Measurements from ENCODE around the gene WDR35. TPM values are rescaled to one million over a fixed set of nuclear protein-coding genes. Genes with fewer than 3 reads are reported as not detected.

WDR35 gene
- total RNA-seq, 1 experiment from 2014 or later = 16.7 TPM

- no peak overlapping the region for H3K4ac ChIP-seq (ENCODE audit: low read depth, low read length)
- H2AK5ac ChIP-seq (ENCODE audit: insufficient read length, low read length) = no peak overlapping the region
- no peak overlapping the region for H2AFZ ChIP-seq (ENCODE audit: low read length)
- Mint-ChIP-seq H3K27ac (peak overlapping the region in 1 of 3 experiments; percentile 76; a peak in 1 of 7 replicates), H3K4me1 (peaks cover 15 to 22% of the 10 kb centered on the region in 2 experiments), H3K9me3 (peaks cover 6 to 8% of the 10 kb centered on the region in 2 experiments; a peak in 4 of 5 replicates), H3K36me3 (ENCODE audit: insufficient read depth in 1 of 3, low read depth in 3 of 3) (peaks cover 0 to 6% (median 5%) of the 10 kb centered on the region in 3 experiments; a peak in 5 of 7 replicates), H3K27me3 (ENCODE audit: low read depth) (peaks cover 23% of the 10 kb centered on the region), H3K4me3 (peak overlapping the region; percentile 71 to 83)
- no peaks in the 10 kb centered on the region for H3K9me3 ChIP-seq (ENCODE audit: control insufficient read depth, low read depth, low read length)
- H2BK5ac ChIP-seq (ENCODE audit: insufficient read length, low read length) = no peak overlapping the region
- H3K27ac ChIP-seq (ENCODE audit: insufficient read length, low read depth, low read length) = no peak overlapping the region
- H3K14ac ChIP-seq (ENCODE audit: insufficient read depth, low read length) = peak overlapping the region; percentile 83
- H4K5ac ChIP-seq (ENCODE audit: insufficient read length, low read depth, low read length) = no peak overlapping the region
- TF ChIP-seq, protein P1, sequence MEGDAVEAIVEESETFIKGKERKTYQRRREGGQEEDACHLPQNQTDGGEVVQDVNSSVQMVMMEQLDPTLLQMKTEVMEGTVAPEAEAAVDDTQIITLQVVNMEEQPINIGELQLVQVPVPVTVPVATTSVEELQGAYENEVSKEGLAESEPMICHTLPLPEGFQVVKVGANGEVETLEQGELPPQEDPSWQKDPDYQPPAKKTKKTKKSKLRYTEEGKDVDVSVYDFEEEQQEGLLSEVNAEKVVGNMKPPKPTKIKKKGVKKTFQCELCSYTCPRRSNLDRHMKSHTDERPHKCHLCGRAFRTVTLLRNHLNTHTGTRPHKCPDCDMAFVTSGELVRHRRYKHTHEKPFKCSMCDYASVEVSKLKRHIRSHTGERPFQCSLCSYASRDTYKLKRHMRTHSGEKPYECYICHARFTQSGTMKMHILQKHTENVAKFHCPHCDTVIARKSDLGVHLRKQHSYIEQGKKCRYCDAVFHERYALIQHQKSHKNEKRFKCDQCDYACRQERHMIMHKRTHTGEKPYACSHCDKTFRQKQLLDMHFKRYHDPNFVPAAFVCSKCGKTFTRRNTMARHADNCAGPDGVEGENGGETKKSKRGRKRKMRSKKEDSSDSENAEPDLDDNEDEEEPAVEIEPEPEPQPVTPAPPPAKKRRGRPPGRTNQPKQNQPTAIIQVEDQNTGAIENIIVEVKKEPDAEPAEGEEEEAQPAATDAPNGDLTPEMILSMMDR (conservative IDR thresholded peaks at IDR 0.05) = no peak
- H4K20me1 ChIP-seq (ENCODE audit: control insufficient read depth, insufficient read depth, insufficient read length) = no peaks in the 10 kb centered on the region
- H3K23ac ChIP-seq (ENCODE audit: insufficient read length, low read depth, low read length) = no peak overlapping the region
- no peak overlapping the region for H2BK12ac ChIP-seq (ENCODE audit: insufficient read length, low read depth, low read length)
- H3K4me2 ChIP-seq (ENCODE audit: insufficient read depth, insufficient read length, low read length) = peak overlapping the region; percentile 79
- peak; percentile 36 for DNase-seq
- H4K8ac ChIP-seq (replicated peaks; ENCODE audit: insufficient read length, low read depth, low read length) = no peak overlapping the region
- no peak overlapping the region for H2BK120ac ChIP-seq (ENCODE audit: low read depth, low read length, poor library complexity, severe bottlenecking)
- H3K23me2 ChIP-seq (ENCODE audit: insufficient read length, low read depth, low read length, poor library complexity, severe bottlenecking) = peaks cover 12% of the 10 kb centered on the region
- no peak overlapping the region for H3K9ac ChIP-seq (ENCODE audit: extremely low read depth, insufficient read length, low read length)
- no peak overlapping the region for H2BK20ac ChIP-seq (ENCODE audit: low read depth, low read length, poor library complexity, severe bottlenecking)
- no peaks in the 10 kb centered on the region; the same call in 1 of the 2 replicates for H3K27me3 ChIP-seq (ENCODE audit: insufficient read depth, low read length)
- peak overlapping the region; percentile 53 for H3K18ac ChIP-seq (ENCODE audit: insufficient read length, low read depth, low read length)
- no peak overlapping the region for H4K91ac ChIP-seq (ENCODE audit: insufficient read length, low read depth, low read length)
- no CpG with 5 or more reads among the region's 4 CpGs for WGBS (ENCODE audit: extremely low coverage, insufficient read length, low lambda C conversion rate)
- peaks cover 4% of the 10 kb centered on the region; the same call in 1 of the 2 replicates for H3K4me1 ChIP-seq (ENCODE audit: insufficient read depth, low read length)
- H2BK15ac ChIP-seq (ENCODE audit: low read depth, low read length) = no peak overlapping the region
- no peak overlapping the region for H3T11ph ChIP-seq (ENCODE audit: low read length)
- no peaks in the 10 kb centered on the region for H3K79me2 ChIP-seq (ENCODE audit: insufficient read depth, low read length)
- H3K56ac ChIP-seq (ENCODE audit: insufficient read length, low read depth, low read length) = no peak overlapping the region
- H3K79me1 ChIP-seq (ENCODE audit: insufficient read depth, low read depth, low read length, poor library complexity, severe bottlenecking) = no peaks in the 10 kb centered on the region
These were observed 22.1 kb upstream of the WDR35 start for GRCh38 chr2:20012032-20012281.

All from H9 (cell line).